GM12878 (cell line): ENCODE results near the gene PLIN3. TPM values are rescaled to one million over a fixed set of nuclear protein-coding genes. Genes with fewer than 3 reads are reported as not detected.

Source experiments
- ATAC-seq: fragments of 200-7000 bp; cut with Tn5 transposase; 3 replicates; pipeline ENCODE4 v1.9.1; 2020; ENCODE audit warnings: mild to moderate bottlenecking, moderate library complexity
- BruUV-seq: library from RNA; stranded (reverse); fragments of 400-500 nt; replicated peaks from 2 replicates; lab custom pipeline; 2021; lab: Mats Ljungman, UMichigan
- CTCF ChIA-PET: fragments of 300-600 bp; sonication (Branson Sonifier 250); formaldehyde crosslinking; extraction: SDS; loops from one replicate; lab custom pipeline; 2021; ENCODE audit warnings: inconsistent platforms; lab: Yijun Ruan, JAX
- POLR2A ChIA-PET: fragments of 350-600 bp; formaldehyde crosslinking; extraction: SDS; loops from one replicate; lab custom pipeline; 2021; ENCODE audit warnings: inconsistent platforms; lab: Charles Lee
- RAD21 ChIA-PET: fragments of 300-600 bp; sonication (Branson Sonifier 250); formaldehyde crosslinking; loops from one replicate; lab custom pipeline; 2023; ENCODE audit warnings: antibody characterized with exemption; ENCODE audit not compliant: unreplicated experiment; lab: Charles Lee
- SMC1A ChIA-PET: fragments of 300-600 bp; sonication (Branson Sonifier 250); formaldehyde crosslinking; loops from one replicate; lab custom pipeline; 2023; ENCODE audit not compliant: unreplicated experiment, uncharacterized antibody; lab: Charles Lee
- DNase-seq: peaks from one replicate; pipeline ENCODE4 v3.0.0-alpha.2; 2011; ENCODE audit warnings: low read depth, low spot score
- FAIRE-seq: peaks from 3 replicates; lab custom pipeline; 2011; peaks lifted over from hg19 to GRCh38; lab: Jason Lieb, UNC
- H2AFZ ChIP-seq: 2 replicates; pipeline ENCODE4 v1.6.0; 2011; ENCODE audit warnings: low read depth, low read length, control low read depth; ENCODE audit not compliant: control insufficient read depth
- H3K27ac ChIP-seq: 2 replicates; pipeline ENCODE4 v1.5.1; 2011; ENCODE audit warnings: control low read depth; ENCODE audit not compliant: control insufficient read depth, insufficient read depth
- H3K27me3 ChIP-seq, 2 experiments: replicated peaks in 1 of 2; 2 replicates each; pipeline versions ENCODE4 v1.6.0 to v1.6.1; 2011; ENCODE audit warnings: low read length in 1 of 2; ENCODE audit not compliant: control insufficient read depth in 2 of 2, insufficient read depth in 2 of 2
- H3K36me3 ChIP-seq, 2 experiments: 2 replicates each; pipeline ENCODE4 v1.5.1; 2011; ENCODE audit warnings: low read length in 1 of 2; ENCODE audit not compliant: control insufficient read depth in 2 of 2, insufficient read depth in 2 of 2
- H3K4me1 ChIP-seq: 2 replicates; pipeline ENCODE4 v1.6.1; 2011; ENCODE audit warnings: mild to moderate bottlenecking, low read length, moderate library complexity, mixed read lengths; ENCODE audit not compliant: control insufficient read depth, insufficient read depth
- H3K4me2 ChIP-seq: 2 replicates; pipeline ENCODE4 v1.6.0; 2011; ENCODE audit warnings: control low read depth; ENCODE audit not compliant: control insufficient read depth, insufficient read depth
- H3K4me3 ChIP-seq: fragments of 200-600 bp; sonication (generic); 2 replicates; pipeline ENCODE4 v1.5.1; 2016
- H3K79me2 ChIP-seq: 2 replicates; pipeline ENCODE4 v1.6.0; 2011; ENCODE audit warnings: low read length; ENCODE audit not compliant: control insufficient read depth, insufficient read depth
- H3K9ac ChIP-seq: 2 replicates; pipeline ENCODE4 v1.8.0; 2011; ENCODE audit warnings: low read length, control low read depth, mixed read lengths; ENCODE audit not compliant: control insufficient read depth, insufficient read depth
- H3K9me3 ChIP-seq: replicated peaks from 3 replicates; pipeline ENCODE4 v1.5.1; 2011; ENCODE audit warnings: mild to moderate bottlenecking, low read length; ENCODE audit not compliant: control insufficient read depth, insufficient read depth
- H4K20me1 ChIP-seq: 2 replicates; pipeline ENCODE4 v1.6.0; 2011; ENCODE audit not compliant: control insufficient read depth, insufficient read depth
- CEBPZ ChIP-seq: fragments of 150-350 bp; IDR thresholded peaks from 2 replicates; pipeline ENCODE4 v1.6.1; 2016; ENCODE audit warnings: low read depth, low read length
- CHD4 ChIP-seq: fragments of 200-600 bp; sonication (generic); IDR thresholded peaks from 2 replicates; pipeline ENCODE4 v1.6.1; 2016; ENCODE audit warnings: mild to moderate bottlenecking
- E2F4 ChIP-seq: IDR thresholded peaks from 2 replicates; pipeline ENCODE4 v1.6.1; 2012; ENCODE audit warnings: low read depth, low read length, improper control_type of control experiment
- ETV6 ChIP-seq, 2 experiments: fragments of 450-650 bp in 1 of 2; IDR thresholded peaks in 1 of 2; conservative IDR thresholded peaks in 1 of 2; 2 replicates each; pipeline ENCODE4 v1.6.1; 2014; ENCODE audit warnings: antibody characterized with exemption in 1 of 2, borderline replicate concordance in 1 of 2, low read depth in 1 of 2, mild to moderate bottlenecking in 1 of 2, moderate library complexity in 1 of 2
- FOXK2 ChIP-seq: fragments of 450-650 bp; IDR thresholded peaks from 2 replicates; pipeline ENCODE4 v1.6.1; 2017; ENCODE audit warnings: mild to moderate bottlenecking, moderate library complexity
- MTA2 ChIP-seq: fragments of 450-650 bp; IDR thresholded peaks from 2 replicates; pipeline ENCODE4 v1.6.1; 2016; ENCODE audit warnings: low read depth, mild to moderate bottlenecking, moderate library complexity
- PAX5 ChIP-seq: IDR thresholded peaks from 2 replicates; pipeline ENCODE4 v1.6.1; 2011; ENCODE audit warnings: low read depth, low read length, borderline replicate concordance
- RUNX3 ChIP-seq: IDR thresholded peaks from 2 replicates; pipeline ENCODE4 v1.6.1; 2012; ENCODE audit warnings: low read length, inconsistent platforms
- SMAD5 ChIP-seq: IDR thresholded peaks from 2 replicates; pipeline ENCODE4 v1.6.1; 2016; ENCODE audit warnings: antibody characterized with exemption, low read depth
- SMC3 ChIP-seq: IDR thresholded peaks from 2 replicates; pipeline ENCODE4 v1.6.1; 2011; ENCODE audit warnings: low read length, improper control_type of control experiment, borderline replicate concordance
- TAF1 ChIP-seq: IDR thresholded peaks from 2 replicates; pipeline ENCODE4 v1.6.1; 2011; ENCODE audit warnings: mild to moderate bottlenecking, low read depth, low read length, borderline replicate concordance
- ZBED1 ChIP-seq: IDR thresholded peaks from 2 replicates; pipeline ENCODE4 v1.6.1; 2016; ENCODE audit warnings: borderline replicate concordance
- WGBS: methylation state at CpG from one replicate; pipeline ENCODE4 v1.1.6; 2016; ENCODE audit warnings: low lambda C conversion rate; ENCODE audit not compliant: insufficient replicate concordance, insufficient coverage; ENCODE audit errors: missing lambda C conversion rate; 5-methylcytosine and 5-hydroxymethylcytosine counted together
- in situ Hi-C: fragments of 300-500 bp; cut with MboI; formaldehyde crosslinking; loops from 9 replicates; pipeline ENCODE4 v1.14.3; 2018; ENCODE audit warnings: mixed read lengths
- intact Hi-C: fragments of 100-400 bp; cut with micrococcal nuclease; formaldehyde crosslinking; loops from one replicate; pipeline ENCODE4 v1.14.2; 2022; ENCODE audit not compliant: unreplicated experiment
- polyA plus RNA-seq, 11 experiments: library from polyadenylated mRNA; depleted of rRNA in 4 of 11; unstranded in 6 of 11; stranded (reverse) in 5 of 11; fragments of >200 nt; fragmentation: Nextera tagmentation in 4 of 11; fragmentation: Illumina TruSeq in 1 of 11; extraction: Ambion mirVana in 4 of 11; extraction: Trizol in 1 of 11; gene quantifications; 1 replicate in 1 of 11; 2 replicates in 10 of 11; pipeline versions ENCODE4 v1.2.1 to v1.2.3, GENCODE V29; 2011 to 2016; ENCODE audit warnings: inconsistent platforms in 2 of 11, missing spikeins in 2 of 11, low read depth in 1 of 11
- total RNA-seq, 4 experiments: library from RNA; depleted of rRNA in 3 of 4; stranded (reverse); fragments of >200 nt in 3 of 4; fragmentation: Illumina TruSeq in 1 of 4; extraction: Trizol in 1 of 4; gene quantifications; 2 replicates each; pipeline versions ENCODE4 v1.2.1 to v1.2.3, GENCODE V29; 2013 to 2021
- TF ChIP-seq, protein P1 (sequence below): fragments of 450-650 bp; IDR thresholded peaks from 2 replicates; pipeline ENCODE4 v1.6.1; 2018; ENCODE audit warnings: borderline replicate concordance, mild to moderate bottlenecking; ENCODE audit not compliant: partially characterized antibody

PLIN3 gene
- total and polyA plus RNA-seq, 10 of the 15 experiments (the other 5 are each of a cell fraction or from before 2014, with no cell fraction given) = 7.7 to 71.4 (median 66.8) TPM

GRCh38 chr19:4801085-4801619 is 66.3 kb downstream of the PLIN3 start (continued):
- TF ChIP-seq CEBPZ = no peak

GRCh38 chr19:4800591-4801081 is 66.8 kb downstream of the PLIN3 start:
- Histone ChIP-seq H3K27ac (no peak overlapping the region), H3K36me3 (peaks cover 0 to 6% of the 10 kb centered on the region in 2 experiments; a peak in 3 of 4 replicates), H3K4me2 (no peak overlapping the region), H3K79me2 (no peaks in the 10 kb centered on the region), H3K27me3 (no peaks in the 10 kb centered on the region), H3K4me3 (no peak overlapping the region), H3K9ac (no peak overlapping the region), H4K20me1 (no peaks in the 10 kb centered on the region), H3K4me1 (no peaks in the 10 kb centered on the region), H2AFZ (no peak overlapping the region), H3K9me3 (no peaks in the 10 kb centered on the region)
- intact Hi-C loops (no loop called here), in situ Hi-C loops (no loop called here)
- POLR2A ChIA-PET = no interaction called here
- CTCF ChIA-PET = interaction anchor here (1.2 to 1.9 kb wide), 3 partner anchors 9 to 70 kb away, joined by 3 to 9 read pairs (median 7); partner anchors contain the start of gene FEM1A
- FAIRE-seq (no peak), ATAC-seq (no peak), DNase-seq (no peak)
- 77% methylated on average over 23 of the region's 23 CpGs for WGBS
- BruUV-seq = no TSS peak
- SMC1A ChIA-PET = interaction anchor here (0.6 to 1.2 kb wide), 4 partner anchors 10 to 76 kb away, joined by 3 to 5 read pairs (median 4); no protein-coding TSS in a partner anchor
- RAD21 ChIA-PET = interaction anchor here (0.8 to 1.4 kb wide), 2 partner anchors 9 to 10 kb away, joined by 3 read pairs; partner anchors contain the start of gene FEM1A
- TF ChIP-seq RUNX3 = no peak
- TF ChIP-seq TAF1 = no peak
- no peak for TF ChIP-seq MTA2
- TF ChIP-seq PAX5 = no peak
- no peak for TF ChIP-seq ETV6 (conservative IDR thresholded peaks at IDR 0.05 in 1 of 2, IDR thresholded peaks at IDR 0.05 in 1 of 2; ENCODE audit: borderline replicate concordance in 1 of 2, low read depth in 1 of 2)
- no peak for TF ChIP-seq SMAD5
- TF ChIP-seq CHD4 = no peak
- no peak for TF ChIP-seq E2F4
- TF ChIP-seq FOXK2 = no peak
- TF ChIP-seq, protein P1, sequence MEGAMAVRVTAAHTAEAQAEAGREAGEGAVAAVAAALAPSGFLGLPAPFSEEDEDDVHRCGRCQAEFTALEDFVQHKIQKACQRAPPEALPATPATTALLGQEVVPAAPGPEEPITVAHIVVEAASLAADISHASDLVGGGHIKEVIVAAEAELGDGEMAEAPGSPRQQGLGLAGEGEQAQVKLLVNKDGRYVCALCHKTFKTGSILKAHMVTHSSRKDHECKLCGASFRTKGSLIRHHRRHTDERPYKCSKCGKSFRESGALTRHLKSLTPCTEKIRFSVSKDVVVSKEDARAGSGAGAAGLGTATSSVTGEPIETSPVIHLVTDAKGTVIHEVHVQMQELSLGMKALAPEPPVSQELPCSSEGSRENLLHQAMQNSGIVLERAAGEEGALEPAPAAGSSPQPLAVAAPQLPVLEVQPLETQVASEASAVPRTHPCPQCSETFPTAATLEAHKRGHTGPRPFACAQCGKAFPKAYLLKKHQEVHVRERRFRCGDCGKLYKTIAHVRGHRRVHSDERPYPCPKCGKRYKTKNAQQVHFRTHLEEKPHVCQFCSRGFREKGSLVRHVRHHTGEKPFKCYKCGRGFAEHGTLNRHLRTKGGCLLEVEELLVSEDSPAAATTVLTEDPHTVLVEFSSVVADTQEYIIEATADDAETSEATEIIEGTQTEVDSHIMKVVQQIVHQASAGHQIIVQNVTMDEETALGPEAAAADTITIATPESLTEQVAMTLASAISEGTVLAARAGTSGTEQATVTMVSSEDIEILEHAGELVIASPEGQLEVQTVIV = no peak
- TF ChIP-seq ZBED1 = no peak
- TF ChIP-seq SMC3 = no peak
